B cell (primary cell): ENCODE measurements around the gene TATDN2.

Source experiments
- CTCF ChIP-seq: fragments of 200-600 bp; IDR thresholded peaks from one replicate; pipeline ENCODE4 v1.8.0; 2022; ENCODE audit warnings: antibody characterized with exemption, mild to moderate bottlenecking
- EZH2 ChIP-seq: IDR thresholded peaks from 2 replicates; pipeline ENCODE4 v1.6.1; 2012; ENCODE audit warnings: borderline replicate concordance, low read depth, mild to moderate bottlenecking, moderate library complexity, low read length; ENCODE audit not compliant: insufficient read depth, poor library complexity, severe bottlenecking

DNA sequence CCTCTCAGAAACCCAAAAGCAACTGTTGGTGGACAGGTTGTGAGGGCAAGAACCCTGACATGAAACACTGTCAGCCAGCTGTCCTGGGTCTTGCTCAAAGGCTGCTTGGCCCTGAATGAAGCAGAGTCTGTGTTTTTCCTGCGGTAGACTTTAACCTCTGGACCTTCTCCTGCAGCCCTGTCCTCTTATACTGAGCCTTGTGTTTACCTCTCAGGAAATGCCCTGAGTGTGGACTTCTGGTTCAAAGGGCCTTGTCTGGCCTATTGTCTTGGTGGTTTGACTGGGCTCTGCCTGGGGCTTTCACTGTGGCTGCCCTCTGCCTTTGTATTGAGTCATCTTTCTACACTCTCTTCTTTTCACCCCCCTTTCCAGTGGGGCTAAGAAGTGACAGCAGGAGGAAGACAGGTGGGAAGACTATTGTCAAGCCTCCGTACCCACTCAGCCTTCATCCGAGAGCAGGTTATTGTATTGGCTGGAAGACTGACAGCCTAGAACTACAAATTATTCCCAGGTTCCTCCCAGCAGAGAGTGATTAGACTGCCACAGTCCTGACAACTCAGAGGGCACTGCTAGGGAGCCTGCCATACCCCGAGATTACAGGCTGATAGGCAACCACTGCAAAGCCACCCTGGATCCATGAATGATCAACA is 69.2 kb downstream of the TATDN2 start:
- no peak for TF ChIP-seq CTCF
- TF ChIP-seq EZH2, result no peak
